ENCODE measurements around the gene CLK4.
"Not testable (repeated sequence)": the region's sequence is repeated elsewhere in the genome, so short reads cannot be mapped to it uniquely, and the experiment has no call there.

CLK4 gene

DNA sequence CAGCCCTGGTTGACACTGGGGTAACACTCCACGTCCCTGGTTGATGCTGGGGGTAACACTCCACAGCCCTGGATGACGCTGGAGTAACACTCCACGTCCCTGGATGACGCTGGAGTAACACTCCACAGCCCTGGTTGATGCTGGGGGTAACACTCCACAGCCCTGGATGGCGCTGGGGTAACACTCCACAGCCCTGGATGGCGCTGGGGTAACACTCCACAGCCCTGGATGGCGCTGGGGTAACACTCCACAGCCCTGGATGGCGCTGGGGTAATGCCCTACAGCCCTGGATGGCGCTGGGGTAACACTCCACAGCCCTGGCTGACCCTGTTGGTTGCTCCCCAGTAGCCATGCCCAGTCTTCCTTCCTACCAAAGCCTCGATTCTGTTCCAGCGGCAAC is 41.4 kb downstream of the CLK4 start:
- not testable (repeated sequence) for H3K36me3 ChIP-seq (ENCODE audit: control insufficient read depth, insufficient read depth, low read length); H3K27ac ChIP-seq (ENCODE audit: low read depth, low read length); H3K4me3 ChIP-seq (ENCODE audit: low read depth, low read length); H3K9me3 ChIP-seq (ENCODE audit: control insufficient read depth, insufficient read depth, low read depth, low read length); H3K9ac ChIP-seq (ENCODE audit: low read length)
- H3K27me3 ChIP-seq (ENCODE audit: control insufficient read depth, insufficient read depth, low read length), result peaks cover 33% of the 10 kb centered on the region
- peaks cover 20% of the 10 kb centered on the region for H3K4me1 ChIP-seq (ENCODE audit: control insufficient read depth, insufficient read depth, low read length)

- Histone ChIP-seq H3K9me3 (ENCODE audit: control insufficient read depth, insufficient read depth, low read depth, low read length) (peaks cover 4% of the 10 kb centered on the region; the same call in 1 of the 2 replicates), H3K27me3 (ENCODE audit: control insufficient read depth, insufficient read depth, low read length) (peaks cover 14% of the 10 kb centered on the region), H3K27ac (ENCODE audit: low read depth, low read length) (no peak overlapping the region), H3K4me3 (ENCODE audit: low read depth, low read length) (no peak overlapping the region), H3K4me1 (ENCODE audit: control insufficient read depth, insufficient read depth, low read length) (peaks cover 7% of the 10 kb centered on the region; the same call in 1 of the 2 replicates), H3K36me3 (ENCODE audit: control insufficient read depth, insufficient read depth, low read length) (no peaks in the 10 kb centered on the region), H3K9ac (ENCODE audit: low read length) (no peak overlapping the region)
Measured at GRCh38 chr5:178583279-178583678, 43.6 kb downstream of the CLK4 start.

- Histone ChIP-seq H3K4me3 (ENCODE audit: low read depth, low read length) (no peak overlapping the region), H3K36me3 (ENCODE audit: control insufficient read depth, insufficient read depth, low read length) (no peaks in the 10 kb centered on the region), H3K4me1 (ENCODE audit: control insufficient read depth, insufficient read depth, low read length) (no peaks in the 10 kb centered on the region; the same call in 1 of the 2 replicates), H3K27me3 (ENCODE audit: control insufficient read depth, insufficient read depth, low read length) (peaks cover 4% of the 10 kb centered on the region), H3K27ac (ENCODE audit: low read depth, low read length) (no peak overlapping the region), H3K9ac (ENCODE audit: low read length) (no peak overlapping the region), H3K9me3 (ENCODE audit: control insufficient read depth, insufficient read depth, low read depth, low read length) (peaks cover 4% of the 10 kb centered on the region; the same call in 1 of the 2 replicates)
Measured at GRCh38 chr5:178582291-178582690, 44.6 kb downstream of the CLK4 start.

DNA sequence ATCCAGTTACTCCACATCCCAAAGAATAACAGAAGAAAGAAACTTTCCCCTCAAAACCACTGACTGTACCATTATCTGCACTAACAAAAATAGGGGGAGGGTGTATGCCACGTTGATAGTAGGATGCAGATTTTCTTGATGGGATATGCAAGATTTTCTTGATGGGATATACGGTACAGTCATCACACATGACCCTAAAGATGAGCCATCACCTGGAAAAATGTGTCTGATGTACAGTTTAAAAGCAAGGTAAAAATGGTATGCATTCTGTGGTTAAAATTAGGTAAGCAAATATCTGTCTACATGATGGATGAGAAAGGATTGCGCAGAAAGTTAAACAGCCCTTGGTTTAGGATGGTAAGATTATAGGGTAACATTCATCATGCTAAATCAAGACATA is 45.2 kb downstream of the CLK4 start:
- Histone ChIP-seq H3K27ac (ENCODE audit: low read depth, low read length) (no peak overlapping the region), H3K4me1 (ENCODE audit: control insufficient read depth, insufficient read depth, low read length) (no peaks in the 10 kb centered on the region; the same call in 1 of the 2 replicates), H3K9ac (ENCODE audit: low read length) (no peak overlapping the region), H3K9me3 (ENCODE audit: control insufficient read depth, insufficient read depth, low read depth, low read length) (peaks cover 4% of the 10 kb centered on the region; the same call in 1 of the 2 replicates), H3K4me3 (ENCODE audit: low read depth, low read length) (no peak overlapping the region), H3K27me3 (ENCODE audit: control insufficient read depth, insufficient read depth, low read length) (no peaks in the 10 kb centered on the region; the same call in 1 of the 2 replicates), H3K36me3 (ENCODE audit: control insufficient read depth, insufficient read depth, low read length) (no peaks in the 10 kb centered on the region)

GRCh38 chr5:178580271-178580955 is 46.4 kb downstream of the CLK4 start:
- no peak overlapping the region for H3K4me3 ChIP-seq (ENCODE audit: low read depth, low read length)
- peaks cover 9% of the 10 kb centered on the region for H3K27me3 ChIP-seq (ENCODE audit: control insufficient read depth, insufficient read depth, low read length)

DNA sequence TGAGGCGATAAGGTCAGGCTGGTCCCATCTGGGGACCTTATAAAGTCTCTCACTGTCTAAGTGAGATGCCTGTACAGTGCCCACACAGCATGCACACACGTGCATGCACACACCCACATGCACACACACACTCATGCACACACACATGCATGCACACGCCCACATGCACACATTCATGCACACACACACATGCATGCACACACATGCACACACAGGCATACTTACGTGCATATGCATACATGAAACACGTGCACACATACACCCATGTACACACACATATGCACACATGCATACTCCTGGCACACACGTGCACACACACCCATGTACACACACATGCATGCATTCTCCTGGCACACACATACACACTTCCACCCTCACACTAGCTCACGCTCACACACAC is 48.9 kb downstream of the CLK4 start:
- peak overlapping the region; percentile 70; the same call in 1 of the 2 replicates for H3K4me3 ChIP-seq (ENCODE audit: low read depth, low read length)
- H3K9me3 ChIP-seq (ENCODE audit: control insufficient read depth, insufficient read depth, low read depth, low read length), result peaks cover 4% of the 10 kb centered on the region; the same call in 1 of the 2 replicates

More at GRCh38 chr5:178580271-178580955, 46.4 kb downstream of the CLK4 start:
- Histone ChIP-seq H3K27ac (ENCODE audit: low read depth, low read length) (no peak overlapping the region), H3K9me3 (ENCODE audit: control insufficient read depth, insufficient read depth, low read depth, low read length) (peaks cover 3% of the 10 kb centered on the region; the same call in 1 of the 2 replicates), H3K4me1 (ENCODE audit: control insufficient read depth, insufficient read depth, low read length) (no peaks in the 10 kb centered on the region; the same call in 1 of the 2 replicates), H3K36me3 (ENCODE audit: control insufficient read depth, insufficient read depth, low read length) (no peaks in the 10 kb centered on the region), H3K9ac (ENCODE audit: low read length) (no peak overlapping the region)

DNA sequence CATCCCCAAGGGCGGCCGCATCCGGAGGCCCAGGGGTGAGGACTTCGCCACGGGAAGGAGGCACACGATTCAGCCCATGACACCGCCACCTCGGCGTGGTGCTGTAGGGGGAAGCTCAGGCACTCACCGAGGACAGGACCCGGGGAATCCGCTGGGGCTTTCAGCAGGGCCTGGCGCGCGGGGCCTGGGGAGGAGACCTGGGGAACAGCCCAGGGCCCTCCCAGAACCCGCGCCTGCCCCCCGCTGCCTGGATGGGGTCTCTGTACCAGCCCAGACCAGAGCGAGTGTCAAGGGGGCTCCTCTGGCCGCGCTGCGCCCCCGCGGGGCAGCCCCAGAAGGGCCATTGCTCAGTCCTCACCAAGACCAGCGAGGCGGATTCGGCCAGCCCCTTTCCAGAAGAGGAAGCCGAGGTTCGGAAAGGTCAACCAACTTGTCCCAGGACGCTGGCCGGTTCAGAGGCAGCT is 49.4 kb downstream of the CLK4 start:
- peaks cover 16% of the 10 kb centered on the region for H3K27me3 ChIP-seq (ENCODE audit: control insufficient read depth, insufficient read depth, low read length)
- peak overlapping the region; percentile 71 for H3K9ac ChIP-seq (ENCODE audit: low read length)
- H3K36me3 ChIP-seq (ENCODE audit: control insufficient read depth, insufficient read depth, low read length), result no peaks in the 10 kb centered on the region
- H3K4me1 ChIP-seq (ENCODE audit: control insufficient read depth, insufficient read depth, low read length), result no peaks in the 10 kb centered on the region; the same call in 1 of the 2 replicates
- H3K27ac ChIP-seq (ENCODE audit: low read depth, low read length), result no peak overlapping the region; the same call in 1 of the 2 replicates
- peak overlapping the region; percentile 70 for H3K4me3 ChIP-seq (ENCODE audit: low read depth, low read length)
- H3K9me3 ChIP-seq (ENCODE audit: control insufficient read depth, insufficient read depth, low read depth, low read length), result peaks cover 9% of the 10 kb centered on the region; the same call in 1 of the 2 replicates

More for the DNA sequence above, 48.9 kb downstream of the CLK4 start:
- Histone ChIP-seq H3K27ac (ENCODE audit: low read depth, low read length) (no peak overlapping the region), H3K9ac (ENCODE audit: low read length) (no peak overlapping the region), H3K27me3 (ENCODE audit: control insufficient read depth, insufficient read depth, low read length) (peaks cover 16% of the 10 kb centered on the region), H3K36me3 (ENCODE audit: control insufficient read depth, insufficient read depth, low read length) (no peaks in the 10 kb centered on the region), H3K4me1 (ENCODE audit: control insufficient read depth, insufficient read depth, low read length) (no peaks in the 10 kb centered on the region; the same call in 1 of the 2 replicates)

DNA sequence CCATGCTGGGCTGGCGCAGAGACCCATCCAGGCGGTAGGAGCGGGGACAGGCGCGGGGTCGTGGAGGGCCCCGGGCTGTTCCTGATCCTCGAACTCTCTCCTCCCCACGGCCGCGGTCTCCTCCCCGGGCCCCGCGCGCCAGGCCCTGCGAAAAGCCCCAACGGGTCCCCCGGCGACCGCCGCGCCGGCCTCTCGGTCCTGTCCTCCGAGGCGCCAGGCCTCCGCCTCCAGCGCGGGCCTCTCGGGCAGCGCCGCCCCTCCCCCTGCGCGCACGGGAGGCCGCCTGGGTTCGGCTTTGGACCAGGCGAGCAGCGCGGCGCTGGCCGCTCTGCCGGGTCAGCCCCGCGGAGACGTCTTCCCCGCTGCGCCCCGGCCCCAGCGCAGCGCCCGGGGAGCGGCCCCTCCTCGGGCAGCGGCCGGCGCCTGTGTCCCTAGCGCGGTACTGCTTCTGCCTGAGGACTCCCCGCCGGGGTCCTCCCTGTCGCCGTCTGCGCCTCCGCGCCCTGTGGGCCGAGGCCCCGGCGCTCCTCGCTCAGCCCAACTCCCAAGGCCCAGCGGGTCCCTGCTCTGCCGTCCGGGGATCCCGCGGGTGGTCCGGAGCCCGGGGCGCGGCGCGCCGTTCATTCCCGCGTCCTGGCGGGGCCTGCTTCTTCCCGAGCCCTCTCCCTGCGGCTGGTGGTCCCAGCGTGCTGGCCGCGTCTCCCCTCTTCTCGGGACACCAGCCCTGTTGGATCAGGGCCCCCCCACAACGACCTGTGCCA is 50.1 kb downstream of the CLK4 start:
- Histone ChIP-seq H3K4me3 (ENCODE audit: low read depth, low read length) (peak overlapping the region; percentile 70), H3K36me3 (ENCODE audit: control insufficient read depth, insufficient read depth, low read length) (no peaks in the 10 kb centered on the region), H3K4me1 (ENCODE audit: control insufficient read depth, insufficient read depth, low read length) (no peaks in the 10 kb centered on the region; the same call in 1 of the 2 replicates), H3K27ac (ENCODE audit: low read depth, low read length) (no peak overlapping the region; the same call in 1 of the 2 replicates), H3K9ac (ENCODE audit: low read length) (peak overlapping the region; percentile 71), H3K9me3 (ENCODE audit: control insufficient read depth, insufficient read depth, low read depth, low read length) (peaks cover 11% of the 10 kb centered on the region; the same call in 1 of the 2 replicates), H3K27me3 (ENCODE audit: control insufficient read depth, insufficient read depth, low read length) (peaks cover 16% of the 10 kb centered on the region)

- H3K27ac ChIP-seq (ENCODE audit: low read depth, low read length), result no peak overlapping the region
- H3K9ac ChIP-seq (ENCODE audit: low read length), result no peak overlapping the region
- H3K9me3 ChIP-seq (ENCODE audit: control insufficient read depth, insufficient read depth, low read depth, low read length), result peaks cover 16% of the 10 kb centered on the region
- peaks cover 16% of the 10 kb centered on the region for H3K27me3 ChIP-seq (ENCODE audit: control insufficient read depth, insufficient read depth, low read length)
- no peaks in the 10 kb centered on the region; the same call in 1 of the 2 replicates for H3K4me1 ChIP-seq (ENCODE audit: control insufficient read depth, insufficient read depth, low read length)
- no peaks in the 10 kb centered on the region for H3K36me3 ChIP-seq (ENCODE audit: control insufficient read depth, insufficient read depth, low read length)
- H3K4me3 ChIP-seq (ENCODE audit: low read depth, low read length), result no peak overlapping the region
Measured at GRCh38 chr5:178573216-178573615, 53.6 kb downstream of the CLK4 start.

DNA sequence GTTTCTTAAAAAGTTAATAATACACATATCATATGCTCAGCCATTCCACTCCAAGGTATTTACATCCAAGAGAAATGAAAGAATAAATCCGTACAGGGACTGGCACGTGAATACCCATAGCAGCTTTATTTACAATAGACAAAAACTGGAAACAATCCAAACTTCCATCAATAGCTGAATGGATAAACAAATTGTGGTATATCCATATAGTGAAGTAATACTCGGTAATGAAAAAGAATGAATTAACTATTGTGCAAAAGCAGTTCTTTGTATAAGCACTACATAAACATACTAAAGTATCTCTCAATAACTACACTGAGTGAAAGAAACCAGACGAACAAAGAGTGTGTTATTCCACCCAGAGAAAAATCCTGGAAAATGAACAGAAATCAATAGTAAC is 54.2 kb downstream of the CLK4 start:
- Histone ChIP-seq H3K4me1 (ENCODE audit: control insufficient read depth, insufficient read depth, low read length) (no peaks in the 10 kb centered on the region; the same call in 1 of the 2 replicates), H3K9me3 (ENCODE audit: control insufficient read depth, insufficient read depth, low read depth, low read length) (peaks cover 16% of the 10 kb centered on the region), H3K9ac (ENCODE audit: low read length) (no peak overlapping the region), H3K4me3 (ENCODE audit: low read depth, low read length) (no peak overlapping the region), H3K27ac (ENCODE audit: low read depth, low read length) (no peak overlapping the region), H3K36me3 (ENCODE audit: control insufficient read depth, insufficient read depth, low read length) (no peaks in the 10 kb centered on the region), H3K27me3 (ENCODE audit: control insufficient read depth, insufficient read depth, low read length) (peaks cover 16% of the 10 kb centered on the region)
